ENCODE results near the gene TMCO4. TPM values are rescaled to one million over a fixed set of nuclear protein-coding genes. Genes with fewer than 3 reads are reported as not detected.

TMCO4 gene
- total RNA-seq, 2 experiments from 2014 or later: 16.3 to 16.9 TPM

GRCh38 chr1:19656134-19656779, 143.5 kb downstream of the TMCO4 start:
- no peak for DNase-seq
- H3K4me3 Mint-ChIP-seq: no peak overlapping the region
- H3K36me3 Mint-ChIP-seq (ENCODE audit: low read depth): no peaks in the 10 kb centered on the region
- no peaks in the 10 kb centered on the region for H3K9me3 Mint-ChIP-seq
- ChIA-PET POLR2A (interaction anchor here (0.9 to 1.1 kb wide), 2 partner anchors 13 to 15 kb away, joined by 3 read pairs; no protein-coding TSS in a partner anchor), CTCF (interaction anchor here (0.8 to 1.0 kb wide), 2 partner anchors 10 to 59 kb away, joined by 3 read pairs; no protein-coding TSS in a partner anchor)
- H3K27me3 Mint-ChIP-seq: peaks cover 5% of the 10 kb centered on the region
- H3K4me1 Mint-ChIP-seq: peaks cover 21% of the 10 kb centered on the region
- no peak overlapping the region for H3K27ac Mint-ChIP-seq

GRCh38 chr1:19655718-19656080, 144.0 kb downstream of the TMCO4 start:
- CTCF ChIA-PET: no interaction called here
- DNase-seq: no peak
- Mint-ChIP-seq H3K9me3 (no peaks in the 10 kb centered on the region), H3K27me3 (peaks cover 5% of the 10 kb centered on the region), H3K36me3 (ENCODE audit: low read depth) (no peaks in the 10 kb centered on the region), H3K4me1 (peaks cover 22% of the 10 kb centered on the region), H3K27ac (no peak overlapping the region), H3K4me3 (no peak overlapping the region)
- POLR2A ChIA-PET: interaction anchor here (1.1 kb wide), 1 partner anchor 12 kb away, joined by 3 read pairs; no protein-coding TSS in a partner anchor

GRCh38 chr1:19654886-19655717, 144.6 kb downstream of the TMCO4 start:
- CTCF ChIA-PET: interaction anchor here (1.1 to 3.3 kb wide), 8 partner anchors 7 to 476 kb away, joined by 3 to 18 read pairs (median 6); no protein-coding TSS in a partner anchor
- H3K27me3 Mint-ChIP-seq: no peaks in the 10 kb centered on the region
- DNase-seq: no peak
- H3K27ac Mint-ChIP-seq: no peak overlapping the region
- no peaks in the 10 kb centered on the region for H3K36me3 Mint-ChIP-seq (ENCODE audit: low read depth)
- H3K9me3 Mint-ChIP-seq: no peaks in the 10 kb centered on the region
- H3K4me3 Mint-ChIP-seq: no peak overlapping the region
- peaks cover 20% of the 10 kb centered on the region for H3K4me1 Mint-ChIP-seq
- POLR2A ChIA-PET: interaction anchor here (1.1 kb wide), 1 partner anchor 12 kb away, joined by 3 read pairs; no protein-coding TSS in a partner anchor

GRCh38 chr1:19654386-19654785, 145.3 kb downstream of the TMCO4 start:
- H3K27ac Mint-ChIP-seq: no peak overlapping the region
- H3K4me3 Mint-ChIP-seq: no peak overlapping the region
- no peaks in the 10 kb centered on the region for H3K36me3 Mint-ChIP-seq (ENCODE audit: low read depth)
- no peaks in the 10 kb centered on the region for H3K27me3 Mint-ChIP-seq
- H3K9me3 Mint-ChIP-seq: no peaks in the 10 kb centered on the region
- CTCF ChIA-PET: interaction anchor here (0.5 to 3.3 kb wide), 25 partner anchors 8 to 475 kb away, joined by 3 to 18 read pairs (median 4); a partner anchor contains a TSS
- POLR2A ChIA-PET: no interaction called here
- peaks cover 17% of the 10 kb centered on the region for H3K4me1 Mint-ChIP-seq
- DNase-seq: no peak

GRCh38 chr1:19651141-19651737, 148.5 kb downstream of the TMCO4 start:
- Mint-ChIP-seq H3K36me3 (ENCODE audit: low read depth) (no peaks in the 10 kb centered on the region), H3K9me3 (no peaks in the 10 kb centered on the region), H3K4me1 (peaks cover 32% of the 10 kb centered on the region), H3K27me3 (no peaks in the 10 kb centered on the region), H3K4me3 (no peak overlapping the region), H3K27ac (no peak overlapping the region)
- POLR2A ChIA-PET: interaction anchor here (1.1 to 1.2 kb wide), 3 partner anchors 55 to 165 kb away, joined by 3 to 5 read pairs (median 3); a partner anchor contains a TSS
- DNase-seq: peak; percentile 60
- CTCF ChIA-PET: interaction anchor here (0.7 to 2.2 kb wide), 26 partner anchors 10 to 485 kb away, joined by 3 to 19 read pairs (median 4); partner anchors contain the start of gene SLC66A1

- peaks cover 36% of the 10 kb centered on the region for H3K4me1 Mint-ChIP-seq
- H3K27ac Mint-ChIP-seq: no peak overlapping the region
- no peak overlapping the region for H3K4me3 Mint-ChIP-seq
- no peaks in the 10 kb centered on the region for H3K27me3 Mint-ChIP-seq
- no peaks in the 10 kb centered on the region for H3K36me3 Mint-ChIP-seq (ENCODE audit: low read depth)
- ChIA-PET CTCF (interaction anchor here (0.7 to 2.2 kb wide), 23 partner anchors 9 to 484 kb away, joined by 3 to 19 read pairs (median 4); partner anchors contain the start of gene SLC66A1), POLR2A (interaction anchor here (1.1 to 1.2 kb wide), 3 partner anchors 54 to 164 kb away, joined by 3 to 5 read pairs (median 3); a partner anchor contains a TSS)
- DNase-seq: no peak
- H3K9me3 Mint-ChIP-seq: no peaks in the 10 kb centered on the region
Observed at GRCh38 chr1:19650416-19651140, 149.1 kb downstream of the TMCO4 start.

GRCh38 chr1:19648689-19649088, 151.0 kb downstream of the TMCO4 start:
- peaks cover 2% of the 10 kb centered on the region for H3K36me3 Mint-ChIP-seq (ENCODE audit: low read depth)
- peaks cover 2% of the 10 kb centered on the region for H3K27me3 Mint-ChIP-seq
- H3K4me1 Mint-ChIP-seq: peaks cover 37% of the 10 kb centered on the region
- ChIA-PET POLR2A (no interaction called here), CTCF (interaction anchor here (1.1 kb wide), 1 partner anchor 161 kb away, joined by 3 read pairs; no protein-coding TSS in a partner anchor)
- H3K4me3 Mint-ChIP-seq: no peak overlapping the region
- no peaks in the 10 kb centered on the region for H3K9me3 Mint-ChIP-seq
- no peak overlapping the region for H3K27ac Mint-ChIP-seq
- DNase-seq: no peak

- H3K9me3 Mint-ChIP-seq: no peaks in the 10 kb centered on the region
- H3K36me3 Mint-ChIP-seq (ENCODE audit: low read depth): peaks cover 2% of the 10 kb centered on the region
- CTCF ChIA-PET: interaction anchor here (1.1 to 1.5 kb wide), 2 partner anchors 160 to 161 kb away, joined by 3 read pairs; no protein-coding TSS in a partner anchor
- no peak overlapping the region for H3K4me3 Mint-ChIP-seq
- H3K27ac Mint-ChIP-seq: no peak overlapping the region
- POLR2A ChIA-PET: no interaction called here
- H3K27me3 Mint-ChIP-seq: peaks cover 5% of the 10 kb centered on the region
- H3K4me1 Mint-ChIP-seq: peaks cover 39% of the 10 kb centered on the region
- DNase-seq: no peak
Observed at GRCh38 chr1:19648239-19648638, 151.5 kb downstream of the TMCO4 start.

GRCh38 chr1:19647643-19648042, 152.1 kb downstream of the TMCO4 start:
- Mint-ChIP-seq H3K9me3 (no peaks in the 10 kb centered on the region), H3K27ac (peak overlapping the region; percentile 47), H3K36me3 (ENCODE audit: low read depth) (peaks cover 2% of the 10 kb centered on the region), H3K4me3 (peak overlapping the region; percentile 5), H3K4me1 (peaks cover 42% of the 10 kb centered on the region), H3K27me3 (peaks cover 11% of the 10 kb centered on the region)
- CTCF ChIA-PET: interaction anchor here (1.0 to 1.5 kb wide), 2 partner anchors 160 to 161 kb away, joined by 3 read pairs; no protein-coding TSS in a partner anchor
- DNase-seq: peak; percentile 45
- POLR2A ChIA-PET: interaction anchor here (1.1 to 5.6 kb wide), 4 partner anchors 38 to 257 kb away, joined by 3 to 31 read pairs (median 4); a partner anchor contains a TSS

- ChIA-PET CTCF (interaction anchor here (1.0 to 1.5 kb wide), 5 partner anchors 10 to 160 kb away, joined by 3 to 4 read pairs (median 3); no protein-coding TSS in a partner anchor), POLR2A (interaction anchor here (1.1 to 5.6 kb wide), 5 partner anchors 11 to 256 kb away, joined by 3 to 31 read pairs (median 4); a partner anchor contains a TSS)
- H3K27ac Mint-ChIP-seq: peak overlapping the region; percentile 47
- H3K4me1 Mint-ChIP-seq: peaks cover 39% of the 10 kb centered on the region
- H3K9me3 Mint-ChIP-seq: no peaks in the 10 kb centered on the region
- peaks cover 17% of the 10 kb centered on the region for H3K27me3 Mint-ChIP-seq
- DNase-seq: peak; percentile 52
- H3K36me3 Mint-ChIP-seq (ENCODE audit: low read depth): peaks cover 2% of the 10 kb centered on the region
- H3K4me3 Mint-ChIP-seq: peak overlapping the region; percentile 90
Observed at GRCh38 chr1:19646377-19647319, 153.1 kb downstream of the TMCO4 start.

All from activated CD4-positive, alpha-beta memory T cell treated with anti-CD3 and anti-CD28 coated beads, Interleukin-2, amount 10 ng/mL, durations not matched to agents 7 days and 5 days (primary cell).